Activated CD4-positive, alpha-beta T cell treated with anti-CD3 and anti-CD28 coated beads for 1 hour (primary cell): ENCODE data around the gene ADAMTSL1.

Source experiments
- DNase-seq: peaks from one replicate; pipeline ENCODE4 v3.0.0-alpha.2; 2020

Gene ADAMTSL1

DNA sequence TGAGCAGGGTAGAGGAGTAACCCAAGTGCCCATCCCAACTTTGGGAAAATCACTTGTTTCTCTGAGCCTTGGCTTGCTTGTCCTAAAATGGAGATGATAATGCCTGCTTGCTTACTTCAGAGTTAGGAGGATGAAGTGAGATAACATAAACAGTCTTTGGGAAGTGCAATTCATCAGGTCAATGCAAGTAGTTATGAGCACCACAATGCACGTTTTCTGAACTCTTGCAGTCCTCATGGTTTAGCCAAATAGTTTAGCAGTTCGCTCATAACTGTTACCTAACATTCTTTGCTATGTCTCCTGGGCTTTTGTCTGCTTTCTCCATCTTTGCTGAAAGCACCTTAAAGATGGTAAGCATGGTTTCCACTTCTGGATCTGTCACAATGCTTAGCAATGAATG is 270.0 kb downstream of the ADAMTSL1 start:
- no peak for DNase-seq

DNA sequence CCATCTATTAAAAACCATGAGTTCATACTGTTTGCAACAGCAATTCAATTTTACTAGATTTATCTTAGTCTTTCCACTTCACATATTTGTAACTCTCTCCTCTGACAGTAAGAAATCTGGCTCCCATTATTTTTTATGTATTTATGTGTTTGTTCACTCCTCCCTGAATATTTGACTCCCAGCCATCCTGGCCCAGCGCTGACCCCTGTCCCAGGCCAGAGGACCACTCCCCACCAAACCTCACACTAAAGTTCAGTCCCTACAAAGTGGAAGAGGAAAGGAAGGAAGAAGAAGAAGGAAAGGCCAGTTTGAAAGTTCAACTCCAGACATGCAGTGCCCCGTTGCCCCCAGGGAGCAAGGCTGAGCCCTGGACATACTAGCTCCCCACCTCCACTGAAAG is 271.8 kb downstream of the ADAMTSL1 start:
- no peak for DNase-seq

DNA sequence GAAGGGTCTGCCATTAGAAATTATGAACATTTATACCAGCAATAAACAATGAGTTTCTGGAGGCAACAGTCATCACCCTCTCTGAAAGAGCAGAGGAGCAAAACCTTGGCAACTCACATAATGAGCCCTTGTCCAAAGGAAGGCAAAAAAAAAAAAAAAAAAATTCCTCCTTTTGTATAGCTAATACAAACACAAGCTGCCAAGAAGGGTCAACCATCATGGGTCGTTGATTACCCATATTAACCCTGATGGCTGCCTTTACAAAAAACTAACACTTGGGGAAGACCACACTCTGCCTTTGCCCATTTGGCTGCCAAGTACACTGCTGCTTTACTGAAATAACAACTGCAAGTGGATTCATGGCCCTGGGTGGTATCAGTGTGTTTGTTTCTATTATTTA is 272.7 kb downstream of the ADAMTSL1 start:
- no peak for DNase-seq

DNA sequence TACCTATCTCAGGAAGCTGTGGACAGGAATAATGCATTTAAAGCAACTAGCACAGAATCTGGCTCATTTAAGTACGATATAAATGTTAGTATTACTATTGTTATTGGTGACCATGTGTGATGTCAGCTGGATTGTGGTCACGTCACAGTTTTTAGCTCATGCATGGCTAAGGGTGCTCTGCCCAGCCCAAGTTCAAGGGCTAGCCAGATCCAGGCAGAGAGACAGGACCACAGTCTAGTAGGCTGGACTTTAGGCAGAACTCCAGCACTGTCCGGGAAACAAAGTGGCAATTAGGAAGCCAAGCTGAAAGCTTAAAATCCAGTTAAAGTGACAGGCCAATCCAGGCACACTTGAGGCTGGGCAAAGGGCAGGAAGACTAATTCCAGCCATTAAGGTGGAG is 273.6 kb downstream of the ADAMTSL1 start:
- no peak for DNase-seq

DNA sequence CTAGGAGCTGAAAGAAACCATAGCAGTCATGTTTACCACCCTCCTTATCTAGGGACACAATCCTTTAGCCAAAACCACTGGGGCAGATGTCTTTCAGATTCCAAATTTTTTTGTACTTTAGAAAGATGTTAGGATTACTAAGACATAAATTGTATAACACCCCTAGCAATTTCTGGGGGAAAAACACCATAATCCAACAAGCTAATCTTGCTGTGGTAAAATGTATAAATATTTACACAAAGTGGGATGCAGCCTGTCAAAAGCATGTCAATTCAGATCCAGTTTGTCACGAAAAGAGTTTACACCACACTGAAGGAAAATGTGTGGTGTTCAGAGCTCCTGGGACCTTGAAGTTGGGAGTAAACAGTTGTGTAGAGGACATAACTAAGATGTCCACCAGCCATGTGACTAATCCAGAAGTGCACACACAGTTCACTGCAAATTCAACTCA is 274.3 kb downstream of the ADAMTSL1 start:
- no peak for DNase-seq

DNA sequence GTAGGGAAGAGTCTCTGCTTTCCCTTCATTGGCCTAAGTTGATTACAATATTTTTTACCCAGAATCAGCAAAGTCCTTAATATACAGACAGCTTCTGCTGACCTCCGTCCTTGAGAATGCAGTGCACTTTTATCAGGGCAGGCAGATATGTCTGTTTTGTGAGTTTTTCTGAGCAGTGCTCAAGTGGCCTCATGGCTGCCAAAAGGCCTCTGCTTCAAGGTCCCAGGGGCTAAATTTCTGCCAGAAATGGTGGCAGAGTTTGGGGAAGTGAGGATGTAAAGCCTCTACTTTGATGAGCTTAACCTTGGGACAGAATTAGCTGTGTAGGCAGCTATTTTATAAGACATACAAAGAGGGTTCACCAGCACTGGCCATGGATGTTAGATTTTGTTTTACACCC is 275.8 kb downstream of the ADAMTSL1 start:
- DNase-seq = no peak

DNA sequence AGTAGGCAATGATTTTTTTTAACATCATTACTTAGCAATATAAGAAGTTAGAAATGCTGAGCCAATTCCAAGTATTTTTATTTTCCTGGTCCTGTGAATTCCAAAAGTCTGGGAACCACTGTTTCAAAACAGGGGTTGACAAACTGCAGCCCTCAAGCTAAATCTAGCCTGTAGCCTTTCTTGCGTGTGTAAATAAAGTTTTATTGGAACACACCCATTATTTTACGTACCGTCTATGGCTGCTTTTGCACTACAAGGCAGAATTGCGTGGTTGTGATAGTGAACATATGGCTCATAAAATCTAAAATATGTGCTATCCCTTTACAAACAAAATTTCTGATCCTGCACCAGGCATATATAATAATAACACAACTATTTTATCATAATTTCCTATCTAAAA is 280.0 kb downstream of the ADAMTSL1 start:
- DNase-seq = no peak

DNA sequence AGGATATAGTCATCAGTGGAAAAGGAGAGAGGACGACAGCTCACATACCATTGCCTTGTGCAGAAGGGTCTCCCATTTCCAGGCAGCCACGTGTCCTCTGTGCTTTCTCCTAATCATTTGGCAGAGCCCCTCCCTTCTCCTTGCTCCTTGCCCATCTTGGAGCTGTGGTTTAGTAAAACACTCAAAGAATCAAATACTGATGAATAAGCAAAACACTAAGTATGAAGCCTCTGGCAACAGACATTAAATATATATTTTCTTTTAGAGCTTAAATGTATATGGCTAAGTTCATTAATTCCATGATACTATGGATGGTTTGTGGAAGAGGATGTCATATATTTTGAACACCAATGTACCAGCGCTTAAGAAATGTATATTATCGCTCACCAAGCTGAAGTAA is 280.6 kb downstream of the ADAMTSL1 start:
- no peak for DNase-seq

DNA sequence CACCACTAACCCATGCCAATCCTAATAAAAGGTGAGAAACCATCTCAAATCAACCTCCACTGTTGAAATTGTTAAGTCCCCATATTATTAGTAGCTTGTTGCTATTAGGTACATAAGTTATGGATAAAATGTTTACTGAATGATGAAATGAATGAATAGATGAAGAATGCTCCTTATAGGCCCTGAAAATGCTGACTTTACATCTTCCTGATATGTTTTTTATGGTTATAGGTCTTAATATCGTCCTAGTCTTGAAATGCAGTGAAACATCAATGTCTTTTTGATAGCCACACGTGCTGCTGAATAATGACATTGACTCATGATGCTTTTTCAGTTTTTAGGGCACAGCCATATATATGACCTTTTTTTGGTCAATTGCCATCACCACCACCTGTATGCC is 281.3 kb downstream of the ADAMTSL1 start:
- DNase-seq = no peak

DNA sequence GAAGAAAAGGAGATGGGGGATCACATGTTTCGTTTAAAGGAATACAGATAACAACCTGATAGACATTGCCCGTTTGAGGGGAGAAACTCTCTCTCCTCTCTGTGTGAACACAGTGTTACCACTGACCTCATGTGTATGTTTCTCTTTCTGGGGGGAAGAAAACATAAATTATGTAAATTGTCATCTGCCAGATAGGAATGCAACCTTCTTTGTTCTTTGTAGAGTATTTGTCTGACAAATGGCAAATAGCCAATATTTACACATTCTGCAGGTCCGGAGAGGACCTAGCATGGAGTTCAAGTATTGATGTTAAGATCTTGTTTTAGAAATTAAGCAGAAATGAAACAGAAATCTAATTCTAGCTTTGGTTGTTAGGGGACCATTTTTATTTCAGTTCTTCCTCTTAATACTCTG is 282.8 kb downstream of the ADAMTSL1 start:
- DNase-seq = no peak

DNA sequence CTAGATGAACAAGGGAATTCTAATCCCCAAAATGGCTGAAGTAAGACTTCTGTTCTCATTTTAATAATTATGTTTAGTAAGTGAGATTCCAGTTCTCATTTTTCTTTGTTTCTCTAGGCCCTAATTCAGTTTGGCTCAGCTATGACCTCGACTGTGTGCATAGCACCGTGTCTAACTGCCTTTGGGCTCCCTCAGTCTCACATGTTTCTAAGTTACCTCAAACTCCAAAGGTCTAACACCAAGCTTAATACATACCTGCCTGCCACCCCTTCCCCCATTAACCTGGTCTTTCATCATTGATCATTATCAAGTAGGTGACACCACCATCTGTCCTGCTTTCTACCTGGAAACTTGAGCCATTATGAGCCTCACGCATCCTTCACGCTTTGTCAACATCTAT is 285.9 kb downstream of the ADAMTSL1 start:
- DNase-seq = no peak

DNA sequence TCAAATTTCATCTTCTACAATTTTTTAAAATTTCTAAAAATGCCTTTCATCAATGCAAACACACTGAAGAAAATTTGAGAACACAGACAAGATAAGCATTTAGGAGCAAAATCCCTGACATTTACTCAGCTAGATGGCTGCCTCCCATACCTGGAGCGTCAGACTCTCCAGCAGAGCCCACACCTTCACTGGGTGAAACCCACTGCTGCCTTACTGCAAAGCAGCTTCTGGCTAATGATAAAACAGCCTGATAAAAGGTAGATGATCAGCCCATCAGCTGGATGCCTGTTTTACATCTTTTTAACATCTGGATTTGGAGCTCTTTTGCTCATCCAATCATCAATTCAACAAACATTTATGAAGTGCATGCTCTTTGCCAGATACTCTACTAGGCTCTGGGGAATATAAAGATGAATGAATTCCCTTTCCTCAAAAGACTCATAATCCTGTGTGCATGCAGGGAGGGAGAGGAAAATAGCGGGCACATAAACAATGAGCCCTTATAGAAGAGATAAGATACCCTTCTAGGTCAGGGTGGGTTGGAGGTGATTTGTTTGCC is 287.9 kb downstream of the ADAMTSL1 start:
- DNase-seq = no peak

DNA sequence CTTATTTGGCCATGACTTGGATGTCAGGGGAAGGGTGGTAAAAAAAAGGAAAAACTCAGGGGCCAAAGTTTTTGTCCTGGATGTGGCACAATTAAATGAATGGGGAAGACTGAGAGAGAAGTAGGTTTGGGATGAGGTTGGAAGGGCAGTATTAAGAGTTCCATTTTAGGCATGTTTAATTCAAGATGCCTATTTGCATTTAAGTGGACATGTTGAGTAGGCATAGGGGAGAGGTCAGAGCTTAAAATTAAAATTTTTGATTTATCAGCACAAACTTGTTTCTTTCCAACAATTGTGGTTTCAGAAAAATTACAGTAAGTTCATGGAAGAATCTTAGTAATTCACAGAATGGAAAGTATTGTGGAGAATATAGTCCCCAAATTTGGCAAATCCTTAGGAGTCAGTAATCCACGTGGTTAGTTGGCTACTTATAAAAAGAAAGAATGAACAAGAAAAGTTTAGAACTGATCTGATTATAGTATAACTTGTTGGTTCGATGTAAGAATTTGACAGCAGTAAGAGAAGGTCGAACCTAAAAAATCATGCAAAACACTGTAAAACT is 293.1 kb downstream of the ADAMTSL1 start:
- DNase-seq = no peak

DNA sequence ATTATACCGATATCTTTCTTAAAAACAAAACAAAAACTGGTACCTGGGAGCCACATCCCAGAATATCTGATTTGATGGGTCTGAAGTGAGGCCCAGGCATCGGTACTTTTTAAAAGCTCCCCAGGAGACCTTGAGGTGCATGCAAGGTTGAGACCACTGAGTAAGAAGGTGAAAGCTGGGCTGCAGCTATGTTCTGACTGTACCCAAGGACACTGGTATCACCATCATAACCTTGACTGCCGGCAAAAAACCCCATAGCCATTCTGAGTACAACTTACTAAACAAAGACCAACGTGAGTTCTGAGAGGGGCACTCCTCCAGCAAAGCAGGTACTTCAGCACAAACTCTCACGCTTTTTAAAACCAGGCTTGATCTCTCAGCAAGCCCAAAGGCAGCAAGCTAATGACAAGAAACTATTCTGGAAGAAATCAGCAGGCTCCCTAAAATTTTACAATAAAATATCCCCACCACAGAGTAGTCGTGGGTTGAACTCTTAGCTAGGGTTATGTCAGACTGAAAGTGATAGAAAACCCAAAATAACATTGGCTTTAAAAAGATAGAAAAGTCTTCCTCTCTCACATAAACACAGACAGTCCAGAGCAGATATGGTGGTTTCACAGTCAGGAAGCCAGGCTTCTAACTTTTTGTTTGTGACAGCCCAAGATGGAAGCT is 295.1 kb downstream of the ADAMTSL1 start:
- no peak for DNase-seq

DNA sequence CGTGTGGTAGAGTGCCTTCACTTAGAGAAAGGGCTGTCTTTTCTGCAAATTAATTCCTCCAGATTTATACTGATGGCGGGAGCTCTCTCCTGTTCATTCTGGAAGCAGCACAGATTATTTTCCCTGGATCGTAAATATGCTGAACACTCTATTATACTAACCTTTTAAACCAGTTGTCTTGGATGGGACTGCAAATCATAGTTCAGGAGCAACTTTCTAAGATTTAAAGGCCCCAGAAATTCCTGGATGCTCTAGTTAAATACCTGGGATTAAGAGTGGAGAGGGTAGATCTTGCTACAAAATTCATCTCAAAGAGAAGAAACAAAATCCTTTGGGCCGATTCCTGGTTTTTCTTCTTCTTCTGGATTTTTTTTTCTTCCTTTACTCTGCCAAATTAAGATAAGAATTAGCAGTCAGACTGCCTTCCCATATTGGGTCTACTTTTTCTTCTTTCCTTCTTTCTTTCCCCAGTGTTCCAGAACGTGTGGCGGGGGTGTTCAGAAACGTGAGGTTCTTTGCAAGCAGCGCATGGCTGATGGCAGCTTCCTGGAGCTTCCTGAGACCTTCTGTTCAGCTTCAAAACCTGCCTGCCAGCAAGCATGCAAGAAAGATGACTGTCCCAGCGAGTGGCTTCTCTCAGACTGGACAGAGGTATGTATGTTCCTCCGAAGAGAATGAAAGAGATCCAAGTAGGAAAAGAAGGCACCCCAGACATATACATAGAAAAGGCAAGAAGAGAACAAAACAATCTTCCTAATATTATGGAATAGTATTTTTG is 296.4 kb downstream of the ADAMTSL1 start:
- no peak for DNase-seq

DNA sequence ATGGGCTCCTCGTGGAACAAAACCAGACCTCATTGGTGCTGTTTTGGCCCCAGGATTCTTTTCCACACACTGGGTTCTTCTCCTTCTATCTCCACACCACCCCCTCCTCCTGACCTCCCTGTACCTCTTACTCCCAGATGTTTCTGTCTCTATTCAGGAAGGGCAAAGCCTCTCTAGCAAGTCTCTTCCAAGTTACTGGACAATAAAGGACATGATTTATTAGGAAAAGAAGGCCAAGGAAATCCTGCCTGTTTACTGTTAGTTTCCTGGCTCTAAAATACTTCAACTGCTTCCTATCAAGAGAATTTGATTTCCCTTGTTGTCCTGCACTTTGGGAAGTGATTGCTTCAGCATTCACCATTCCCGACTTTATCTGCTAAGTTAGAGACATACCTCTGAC is 297.1 kb downstream of the ADAMTSL1 start:
- no peak for DNase-seq

DNA sequence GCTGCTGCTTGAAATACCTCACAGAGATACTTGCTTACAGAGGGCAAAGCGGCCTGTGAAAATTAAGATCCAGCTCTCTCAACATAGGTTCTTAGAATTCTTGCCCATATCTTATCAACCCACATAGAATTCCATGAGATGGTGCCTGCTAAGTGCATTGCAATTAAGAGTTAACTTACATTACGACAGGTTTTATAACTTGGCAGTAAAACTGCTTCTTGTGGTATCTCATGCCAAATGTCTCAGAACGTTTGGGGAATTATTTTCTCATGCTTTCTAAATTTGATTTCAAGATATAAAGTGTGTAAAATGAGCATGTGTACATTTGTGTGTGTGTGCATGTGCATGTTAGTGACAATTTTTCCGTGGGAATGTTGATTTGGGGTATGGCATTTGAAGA is 297.8 kb downstream of the ADAMTSL1 start:
- no peak for DNase-seq

DNA sequence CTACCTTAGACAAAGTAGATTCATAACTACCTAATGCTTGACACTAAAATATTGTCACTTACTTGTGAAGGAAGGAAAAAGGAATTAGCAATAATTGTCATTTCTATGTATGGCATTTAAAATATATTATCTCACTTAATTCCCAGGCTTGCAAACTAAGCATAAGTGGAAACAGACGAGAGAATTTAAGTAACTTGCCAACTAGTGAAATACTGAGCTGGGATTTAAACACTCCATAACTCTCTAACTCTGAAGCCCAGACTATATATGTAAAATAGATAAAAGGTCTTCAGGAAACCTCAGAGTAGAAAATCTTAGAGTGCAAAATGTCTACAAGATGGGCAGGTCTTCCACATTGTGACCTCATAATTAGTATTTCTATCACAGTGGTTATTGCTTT is 301.3 kb downstream of the ADAMTSL1 start:
- no peak for DNase-seq

DNA sequence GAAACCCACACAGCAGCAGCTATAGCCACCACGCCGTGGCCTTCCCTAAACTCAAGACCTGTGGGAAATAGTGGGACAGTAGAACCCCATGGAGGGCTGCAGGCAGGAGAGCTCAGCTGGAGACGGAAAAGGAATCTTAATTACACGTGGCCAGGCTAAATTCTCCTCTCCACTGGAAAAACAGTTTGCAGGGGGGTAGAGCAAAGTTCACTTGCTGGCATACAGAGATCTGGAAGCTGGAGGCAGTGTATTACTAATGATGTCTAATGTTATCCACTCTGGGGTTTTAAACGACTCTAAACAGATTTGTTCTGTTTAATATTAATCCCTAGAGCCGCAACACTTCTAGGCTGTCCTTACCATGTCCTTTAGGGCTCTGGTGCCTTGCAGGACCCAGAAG is 302.0 kb downstream of the ADAMTSL1 start:
- no peak for DNase-seq

DNA sequence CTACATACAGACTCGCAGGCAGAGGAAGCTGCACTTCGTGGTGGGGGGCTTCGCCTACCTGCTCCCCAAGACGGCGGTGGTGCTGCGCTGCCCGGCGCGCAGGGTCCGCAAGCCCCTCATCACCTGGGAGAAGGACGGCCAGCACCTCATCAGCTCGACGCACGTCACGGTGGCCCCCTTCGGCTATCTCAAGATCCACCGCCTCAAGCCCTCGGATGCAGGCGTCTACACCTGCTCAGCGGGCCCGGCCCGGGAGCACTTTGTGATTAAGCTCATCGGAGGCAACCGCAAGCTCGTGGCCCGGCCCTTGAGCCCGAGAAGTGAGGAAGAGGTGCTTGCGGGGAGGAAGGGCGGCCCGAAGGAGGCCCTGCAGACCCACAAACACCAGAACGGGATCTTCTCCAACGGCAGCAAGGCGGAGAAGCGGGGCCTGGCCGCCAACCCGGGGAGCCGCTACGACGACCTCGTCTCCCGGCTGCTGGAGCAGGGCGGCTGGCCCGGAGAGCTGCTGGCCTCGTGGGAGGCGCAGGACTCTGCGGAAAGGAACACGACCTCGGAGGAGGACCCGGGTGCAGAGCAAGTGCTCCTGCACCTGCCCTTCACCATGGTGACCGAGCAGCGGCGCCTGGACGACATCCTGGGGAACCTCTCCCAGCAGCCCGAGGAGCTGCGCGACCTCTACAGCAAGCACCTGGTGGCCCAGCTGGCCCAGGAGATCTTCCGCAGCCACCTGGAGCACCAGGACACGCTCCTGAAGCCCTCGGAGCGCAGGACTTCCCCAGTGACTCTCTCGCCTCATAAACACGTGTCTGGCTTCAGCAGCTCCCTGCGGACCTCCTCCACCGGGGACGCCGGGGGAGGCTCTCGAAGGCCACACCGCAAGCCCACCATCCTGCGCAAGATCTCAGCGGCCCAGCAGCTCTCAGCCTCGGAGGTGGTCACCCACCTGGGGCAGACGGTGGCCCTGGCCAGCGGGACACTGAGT is 303.2 kb downstream of the ADAMTSL1 start:
- DNase-seq = no peak

DNA sequence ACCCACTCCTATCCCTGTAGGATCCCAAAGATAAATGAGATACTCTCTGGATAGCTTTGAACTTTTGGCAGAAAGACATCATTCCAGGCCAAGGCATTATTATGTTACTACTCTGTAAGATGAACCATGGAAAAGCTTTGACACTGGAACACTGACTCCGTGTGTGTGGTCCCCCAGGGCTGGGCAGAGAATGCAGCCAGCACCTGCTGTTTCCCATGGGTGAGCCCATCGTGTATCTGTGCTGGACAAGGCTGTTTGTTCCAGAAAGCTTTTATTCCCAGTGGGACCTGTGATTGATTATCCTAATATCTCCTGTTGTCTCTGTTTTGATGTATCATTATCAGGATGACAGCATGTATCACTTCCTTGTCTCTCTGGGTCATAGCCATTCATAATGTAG is 304.2 kb downstream of the ADAMTSL1 start:
- no peak for DNase-seq

DNA sequence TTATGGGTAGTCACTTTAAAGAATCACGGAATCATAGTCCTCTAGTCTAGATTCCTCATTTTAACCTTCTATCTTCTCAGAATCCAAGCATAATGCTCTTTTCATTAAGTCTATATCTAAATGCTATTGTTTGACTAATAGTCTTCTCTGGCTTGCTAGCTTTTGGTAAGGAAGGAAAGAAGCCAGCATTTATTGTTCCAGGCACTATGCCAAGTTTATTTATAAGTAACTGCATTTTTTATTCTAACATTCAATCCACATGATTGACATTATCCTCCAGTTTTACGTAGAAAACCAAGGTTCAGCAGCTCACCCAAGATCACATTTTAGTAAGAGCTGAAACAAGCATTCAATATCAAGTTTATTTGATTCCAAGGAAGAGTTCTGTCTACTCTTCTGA is 304.9 kb downstream of the ADAMTSL1 start:
- DNase-seq = no peak

DNA sequence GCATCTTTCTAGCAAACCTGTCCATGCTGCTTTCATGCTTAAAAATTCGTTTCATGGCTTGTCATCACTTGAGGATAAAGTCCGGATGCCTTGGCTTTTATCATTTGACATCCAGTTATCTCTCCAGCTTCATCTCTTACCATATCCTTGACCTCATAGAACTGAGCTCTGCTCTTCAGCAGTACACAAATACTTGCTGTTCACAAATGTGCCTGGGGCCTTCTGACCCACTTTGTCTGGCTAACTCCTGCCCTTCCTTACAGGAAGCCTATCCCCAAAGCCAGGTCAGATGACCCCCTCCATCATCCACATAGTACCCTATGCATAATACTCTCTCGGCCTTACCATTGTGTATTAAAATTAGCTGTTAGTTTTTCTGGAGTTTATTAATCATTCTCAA is 310.0 kb downstream of the ADAMTSL1 start:
- no peak for DNase-seq
